GM21381 (cell line): ENCODE measurements around the gene LSR.

Experiments used
- ATAC-seq: cut with Tn5 transposase; IDR thresholded peaks from one replicate; pipeline ENCODE4 v1.9.1; 2021; ENCODE audit warnings: mild to moderate bottlenecking, moderate library complexity; ENCODE audit not compliant: unreplicated experiment

LSR gene

GRCh38 chr19:35298561-35298972, 49.8 kb downstream of the LSR start:
- no peak for ATAC-seq

GRCh38 chr19:35299523-35300338, 50.9 kb downstream of the LSR start:
- no peak for ATAC-seq

GRCh38 chr19:35300339-35300649, 51.5 kb downstream of the LSR start:
- no peak for ATAC-seq

- ATAC-seq: no peak
These were observed 53.2 kb downstream of the LSR start for GRCh38 chr19:35301961-35302360.

- no peak for ATAC-seq
These were observed 53.6 kb downstream of the LSR start for GRCh38 chr19:35302446-35302845.

- ATAC-seq: no peak
These were observed 54.6 kb downstream of the LSR start for GRCh38 chr19:35303357-35303915.

GRCh38 chr19:35304036-35304435, 55.2 kb downstream of the LSR start:
- ATAC-seq: no peak

- no peak for ATAC-seq
These were observed 56.4 kb downstream of the LSR start for GRCh38 chr19:35305181-35305580.

- ATAC-seq: no peak
These were observed 57.9 kb downstream of the LSR start for GRCh38 chr19:35306473-35307246.

GRCh38 chr19:35307931-35308330, 59.1 kb downstream of the LSR start:
- ATAC-seq: no peak

- ATAC-seq: no peak
These were observed 60.1 kb downstream of the LSR start for GRCh38 chr19:35308910-35309309.

GRCh38 chr19:35309481-35310279, 60.9 kb downstream of the LSR start:
- no peak for ATAC-seq

- no peak for ATAC-seq
These were observed 61.5 kb downstream of the LSR start for GRCh38 chr19:35310331-35310730.

- ATAC-seq: no peak
These were observed 62.1 kb downstream of the LSR start for GRCh38 chr19:35310811-35311465.

GRCh38 chr19:35311901-35312665, 63.3 kb downstream of the LSR start:
- no peak for ATAC-seq

- no peak for ATAC-seq
These were observed 64.8 kb downstream of the LSR start for GRCh38 chr19:35313587-35313986.

GRCh38 chr19:35314031-35314430, 65.2 kb downstream of the LSR start:
- no peak for ATAC-seq

- ATAC-seq: no peak
These were observed 66.2 kb downstream of the LSR start for GRCh38 chr19:35314858-35315470.

- ATAC-seq: no peak
These were observed 67.1 kb downstream of the LSR start for GRCh38 chr19:35315883-35316282.

GRCh38 chr19:35316560-35316959, 67.8 kb downstream of the LSR start:
- ATAC-seq: no peak
